Duodenal mucosa (tissue), 2 donors: ENCODE measurements around the gene ENTREP1.

Experiments used
- H3K27ac ChIP-seq: one replicate; pipeline ENCODE4 v1.7.0; 2013; ENCODE audit warnings: low read depth, low read length
- H3K27me3 ChIP-seq, 2 donors: one replicate each; pipeline ENCODE4 v1.7.0; 2013; ENCODE audit warnings: low read length in 2 of 2, control low read depth in 1 of 2; ENCODE audit not compliant: insufficient read depth in 2 of 2, control insufficient read depth in 1 of 2
- H3K36me3 ChIP-seq, 2 donors: one replicate each; pipeline ENCODE4 v1.7.0; 2013; ENCODE audit warnings: low read length in 2 of 2, control low read depth in 1 of 2; ENCODE audit not compliant: insufficient read depth in 2 of 2, control insufficient read depth in 1 of 2
- H3K4me1 ChIP-seq, 2 donors: one replicate each; pipeline ENCODE4 v1.7.0; 2013; ENCODE audit warnings: low read length in 2 of 2, control low read depth in 1 of 2; ENCODE audit not compliant: insufficient read depth in 2 of 2, control insufficient read depth in 1 of 2
- H3K4me3 ChIP-seq, 2 donors: one replicate each; pipeline ENCODE4 v1.7.0; 2013; ENCODE audit warnings: low read length in 2 of 2, low read depth in 1 of 2
- H3K9ac ChIP-seq, 2 donors: one replicate each; pipeline ENCODE4 v1.7.0; 2013; ENCODE audit warnings: low read length in 2 of 2, low read depth in 1 of 2
- H3K9me3 ChIP-seq, 2 donors: one replicate each; pipeline ENCODE4 v1.7.0; 2013; ENCODE audit warnings: low read length in 2 of 2, control low read depth in 1 of 2; ENCODE audit not compliant: control insufficient read depth in 1 of 2

The ENTREP1 gene

DNA sequence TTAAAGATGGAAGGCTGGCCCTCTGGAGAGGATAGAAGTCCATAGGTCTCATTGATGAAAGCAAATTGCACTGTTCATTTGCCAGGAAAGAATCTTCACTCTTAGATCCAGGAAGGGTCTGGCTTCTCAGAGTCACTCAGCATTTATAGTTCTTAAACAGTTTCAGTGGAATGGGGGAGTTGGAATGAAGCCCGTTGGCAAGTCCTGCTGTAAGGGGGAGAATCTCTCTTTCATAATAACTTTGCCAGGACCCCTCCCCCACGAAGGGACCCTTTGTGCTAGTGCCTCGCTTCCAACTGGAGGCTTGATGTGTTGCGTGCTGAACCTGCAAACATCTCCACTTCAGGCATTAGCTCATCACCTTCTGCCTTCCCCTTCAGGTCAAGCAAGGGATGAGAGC is 57.1 kb downstream of the ENTREP1 start:
- no peak overlapping the region for H3K27ac ChIP-seq

DNA sequence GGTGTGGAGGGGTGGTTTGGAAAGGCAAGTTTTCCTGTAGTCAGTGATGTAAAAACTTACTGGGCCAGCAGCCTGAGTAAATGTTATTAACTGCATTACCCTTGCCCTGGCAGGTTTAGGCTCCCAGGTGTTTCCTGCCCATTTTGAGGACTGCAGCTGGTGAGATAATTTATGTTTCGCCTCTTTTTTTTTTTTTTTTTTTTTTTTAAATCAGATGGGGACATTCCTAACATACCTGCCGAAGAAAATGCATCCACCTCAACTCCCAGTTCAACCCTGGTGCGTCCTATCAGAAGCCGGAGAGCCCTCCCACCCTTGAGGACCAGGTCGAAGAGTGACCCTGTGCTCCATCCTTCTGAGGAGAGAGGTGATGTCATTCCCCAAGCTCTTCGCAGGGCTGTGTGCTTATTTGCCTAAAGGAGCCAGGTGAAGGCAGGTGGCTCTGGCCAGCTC is 60.6 kb downstream of the ENTREP1 start:
- no peak overlapping the region for H3K27ac ChIP-seq
- no peak overlapping the region for H3K9ac ChIP-seq
- no peaks in the 10 kb centered on the region for H3K36me3 ChIP-seq
- H3K27me3 ChIP-seq = no peaks in the 10 kb centered on the region
- H3K4me1 ChIP-seq = no peaks in the 10 kb centered on the region
- no peak overlapping the region for H3K4me3 ChIP-seq
- H3K9me3 ChIP-seq = no peaks in the 10 kb centered on the region

More for the DNA sequence above, 57.1 kb downstream of the ENTREP1 start:
- H3K9ac ChIP-seq = no peak overlapping the region
- peaks cover 0 to 6% of the 10 kb centered on the region in 2 donors for H3K4me1 ChIP-seq
- no peak overlapping the region for H3K4me3 ChIP-seq
- no peaks in the 10 kb centered on the region for H3K9me3 ChIP-seq
- H3K27me3 ChIP-seq = no peaks in the 10 kb centered on the region
- no peaks in the 10 kb centered on the region for H3K36me3 ChIP-seq

DNA sequence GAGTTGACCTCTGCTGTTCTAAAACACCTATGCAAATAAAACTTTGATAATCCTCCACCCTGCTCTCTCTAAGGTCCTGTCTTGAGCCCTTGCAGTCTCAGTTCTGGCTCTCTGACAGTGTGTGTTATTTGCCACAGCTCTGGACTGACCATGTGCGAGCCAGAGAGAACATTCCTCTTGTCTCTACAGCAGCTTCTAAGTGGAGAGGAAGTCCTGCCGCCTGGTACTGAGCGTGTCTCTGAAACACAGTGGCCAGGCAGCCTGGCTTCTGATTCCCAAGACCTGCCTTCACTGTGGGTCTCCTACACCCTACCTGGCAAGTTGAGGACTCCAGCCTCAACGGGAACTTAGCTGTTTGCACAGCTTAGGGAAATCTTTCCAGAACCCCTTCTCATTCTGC is 61.6 kb downstream of the ENTREP1 start:
- Histone ChIP-seq H3K27me3 (no peaks in the 10 kb centered on the region), H3K36me3 (no peaks in the 10 kb centered on the region), H3K9ac (no peak overlapping the region), H3K4me1 (no peaks in the 10 kb centered on the region), H3K9me3 (no peaks in the 10 kb centered on the region), H3K4me3 (no peak overlapping the region), H3K27ac (no peak overlapping the region)

DNA sequence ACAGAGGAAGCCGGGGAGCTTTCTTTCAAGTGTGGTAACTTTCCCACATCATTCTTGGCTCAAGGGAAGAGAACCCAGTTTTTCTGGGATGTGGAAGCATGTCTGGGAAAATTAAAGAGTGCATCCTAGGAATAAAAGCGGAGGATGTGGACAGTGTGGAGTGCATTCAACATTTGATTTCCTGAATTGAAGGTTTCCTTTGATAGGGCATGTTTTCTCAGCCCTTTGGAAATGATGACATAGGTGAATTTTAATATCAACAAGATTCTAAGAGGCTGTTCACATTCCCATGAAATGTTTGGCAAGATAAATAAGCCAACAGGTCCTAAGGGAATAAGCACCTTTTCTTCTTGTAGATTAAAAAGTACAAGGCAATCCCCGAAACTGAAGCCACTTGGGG is 63.6 kb downstream of the ENTREP1 start:
- Histone ChIP-seq H3K27ac (no peak overlapping the region), H3K36me3 (no peaks in the 10 kb centered on the region), H3K9me3 (no peaks in the 10 kb centered on the region), H3K4me3 (no peak overlapping the region), H3K4me1 (no peaks in the 10 kb centered on the region), H3K9ac (no peak overlapping the region), H3K27me3 (no peaks in the 10 kb centered on the region)

DNA sequence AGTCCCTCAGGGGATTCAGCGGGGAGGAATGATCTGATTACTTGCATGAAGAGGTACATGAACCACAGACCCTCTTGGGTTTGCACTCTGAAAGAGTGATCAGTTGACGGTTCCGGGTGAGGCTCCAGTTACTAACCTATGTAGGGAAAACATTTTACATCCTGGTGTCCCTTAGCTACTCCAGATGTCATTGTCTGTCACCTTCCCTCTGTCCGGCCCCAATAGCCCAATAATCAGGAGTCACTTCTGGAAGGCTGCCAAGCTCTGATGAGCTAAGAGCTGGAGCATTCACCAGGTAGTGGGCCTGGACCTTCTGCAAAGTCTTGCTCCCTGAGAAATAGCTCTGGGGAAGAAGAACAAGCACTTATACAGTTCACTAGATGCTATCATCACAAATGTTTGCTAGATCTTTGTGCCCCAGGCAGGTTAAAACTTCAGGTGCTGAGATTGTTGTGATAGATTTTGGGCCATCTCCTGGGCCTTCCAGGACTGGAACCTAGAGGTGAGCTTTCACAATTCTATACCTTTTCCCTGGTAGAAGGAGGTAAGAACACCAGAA is 64.5 kb downstream of the ENTREP1 start:
- Histone ChIP-seq H3K4me1 (no peaks in the 10 kb centered on the region), H3K27me3 (no peaks in the 10 kb centered on the region), H3K27ac (no peak overlapping the region), H3K9me3 (no peaks in the 10 kb centered on the region), H3K4me3 (no peak overlapping the region), H3K9ac (no peak overlapping the region), H3K36me3 (no peaks in the 10 kb centered on the region)

DNA sequence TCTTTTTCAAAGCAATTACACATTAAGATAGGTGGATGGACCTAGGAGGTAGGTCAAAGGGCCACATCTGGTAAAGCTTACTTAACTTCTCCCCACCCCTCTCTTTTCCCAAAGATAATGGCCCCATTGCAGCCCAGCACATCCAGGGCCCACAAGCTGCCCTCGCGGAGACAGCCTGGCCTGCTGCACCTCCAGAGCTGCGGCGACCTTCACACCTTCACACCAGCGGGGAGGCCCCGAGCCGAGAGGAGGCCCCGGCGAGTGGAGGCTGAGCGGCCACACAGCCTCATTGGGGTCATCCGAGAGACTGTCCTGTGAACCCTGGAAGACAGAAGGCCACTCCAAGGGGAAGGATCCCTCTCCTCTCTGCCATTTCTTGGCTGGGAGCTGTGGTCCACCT is 66.5 kb downstream of the ENTREP1 start:
- Histone ChIP-seq H3K9me3 (no peaks in the 10 kb centered on the region), H3K27me3 (no peaks in the 10 kb centered on the region), H3K27ac (no peak overlapping the region), H3K36me3 (no peaks in the 10 kb centered on the region), H3K4me1 (no peaks in the 10 kb centered on the region), H3K4me3 (no peak overlapping the region), H3K9ac (no peak overlapping the region)

DNA sequence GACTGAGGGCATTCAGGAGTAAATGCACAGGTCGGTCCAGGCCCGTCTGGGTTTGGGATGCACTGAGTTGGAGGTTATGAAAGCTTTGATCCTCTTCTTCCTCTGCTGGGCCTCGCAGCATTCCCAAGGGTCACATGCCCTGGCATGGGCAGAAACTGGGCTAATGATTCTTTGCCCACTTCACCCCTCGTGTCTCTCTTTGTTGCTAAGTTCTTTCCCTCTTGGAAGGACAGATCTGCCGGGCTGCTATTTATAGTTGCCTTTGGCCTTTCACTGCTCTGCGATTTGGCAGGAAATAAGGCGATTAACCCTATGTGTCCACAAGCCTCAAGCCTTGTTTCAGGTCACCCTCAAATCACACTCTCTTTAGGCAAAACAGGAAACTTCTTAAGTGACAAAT is 66.9 kb downstream of the ENTREP1 start:
- Histone ChIP-seq H3K4me3 (no peak overlapping the region), H3K27me3 (no peaks in the 10 kb centered on the region), H3K9ac (no peak overlapping the region), H3K36me3 (no peaks in the 10 kb centered on the region), H3K4me1 (no peaks in the 10 kb centered on the region), H3K9me3 (no peaks in the 10 kb centered on the region), H3K27ac (no peak overlapping the region)

DNA sequence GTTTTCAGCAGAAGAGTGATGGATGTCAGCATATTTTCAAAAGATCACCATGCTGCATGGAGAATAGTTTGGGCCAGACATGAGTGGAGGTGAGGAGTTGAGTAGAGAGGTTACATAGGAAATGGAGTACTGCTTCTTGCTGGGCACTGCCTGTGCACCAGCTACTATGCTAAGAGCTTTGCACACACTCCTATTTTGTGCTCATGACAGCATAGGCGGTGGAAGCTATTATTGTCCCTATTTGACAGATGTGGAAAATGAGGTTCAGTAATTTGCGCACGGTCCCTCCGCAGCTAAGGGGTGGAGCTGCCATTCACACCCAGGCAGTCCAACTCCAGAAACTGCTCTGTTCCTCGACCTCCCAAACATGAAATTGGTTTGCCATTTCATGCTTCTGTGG is 67.8 kb downstream of the ENTREP1 start:
- Histone ChIP-seq H3K27me3 (no peaks in the 10 kb centered on the region), H3K9me3 (no peaks in the 10 kb centered on the region), H3K9ac (no peak overlapping the region), H3K27ac (no peak overlapping the region), H3K4me1 (no peaks in the 10 kb centered on the region), H3K36me3 (no peaks in the 10 kb centered on the region), H3K4me3 (no peak overlapping the region)

DNA sequence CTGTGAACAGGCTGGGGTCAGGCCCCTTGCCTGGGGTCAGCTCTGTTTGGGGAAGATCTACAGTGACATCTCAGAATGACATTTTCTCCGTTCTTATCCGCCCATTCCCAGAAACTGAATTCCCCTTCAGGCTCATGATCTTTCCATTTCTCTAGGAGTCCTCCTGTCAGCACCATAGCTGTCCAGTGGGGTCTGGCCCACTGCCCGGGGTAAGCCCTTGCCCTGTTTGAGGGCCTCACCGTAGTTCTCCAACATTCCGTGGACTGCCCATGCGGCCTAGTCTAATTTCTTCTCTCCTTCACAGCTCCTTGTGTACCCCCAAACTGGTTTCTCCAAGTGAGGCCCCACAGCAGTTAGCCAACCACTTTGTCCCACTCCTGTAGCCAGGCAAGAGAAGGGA is 68.4 kb downstream of the ENTREP1 start:
- Histone ChIP-seq H3K27ac (no peak overlapping the region), H3K9me3 (no peaks in the 10 kb centered on the region), H3K36me3 (no peaks in the 10 kb centered on the region), H3K9ac (no peak overlapping the region), H3K4me3 (no peak overlapping the region), H3K4me1 (no peaks in the 10 kb centered on the region), H3K27me3 (no peaks in the 10 kb centered on the region)

DNA sequence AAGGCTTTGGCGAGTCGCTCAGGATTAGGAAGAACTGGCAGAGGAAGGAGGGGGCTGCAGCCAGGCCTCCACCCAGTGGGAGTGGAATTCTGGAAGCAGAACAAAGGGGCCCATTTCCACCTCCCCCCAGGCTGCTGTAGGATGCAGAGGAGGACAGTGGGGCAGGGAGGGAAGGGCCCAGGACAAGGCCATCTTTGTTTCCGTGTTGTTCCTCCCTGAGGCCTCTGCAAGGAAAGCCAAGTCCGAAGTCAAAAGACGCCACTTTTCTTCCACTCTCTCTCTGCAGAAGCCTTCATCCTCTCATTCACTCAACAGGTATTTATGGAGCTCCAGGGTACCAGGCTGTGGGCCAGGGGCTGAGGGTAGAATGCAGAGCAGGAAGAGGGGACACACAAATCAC is 70.7 kb downstream of the ENTREP1 start:
- Histone ChIP-seq H3K4me3 (no peak overlapping the region), H3K27me3 (no peaks in the 10 kb centered on the region), H3K9me3 (no peaks in the 10 kb centered on the region), H3K27ac (no peak overlapping the region), H3K4me1 (no peaks in the 10 kb centered on the region), H3K9ac (no peak overlapping the region), H3K36me3 (no peaks in the 10 kb centered on the region)

DNA sequence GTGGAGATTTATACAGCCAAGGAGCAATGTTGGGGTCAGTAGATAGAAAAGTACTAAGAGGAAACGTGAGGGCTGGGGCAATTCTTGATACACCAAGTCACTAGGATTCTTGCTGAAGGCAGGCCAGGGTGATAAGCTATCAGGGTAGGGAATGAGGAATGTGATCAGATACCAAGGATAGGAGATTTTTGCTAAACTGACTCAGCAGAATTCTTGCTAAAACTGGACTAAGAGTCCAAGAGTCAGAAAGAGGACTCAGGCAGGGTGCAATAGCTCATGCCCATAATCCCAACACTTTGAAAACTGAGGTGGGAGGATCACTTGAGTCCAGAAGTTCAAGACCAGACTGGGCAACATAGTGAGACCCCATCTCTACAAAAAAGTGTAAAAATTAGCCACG is 71.7 kb downstream of the ENTREP1 start:
- no peaks in the 10 kb centered on the region for H3K36me3 ChIP-seq
- H3K4me3 ChIP-seq = no peak overlapping the region
- no peaks in the 10 kb centered on the region for H3K4me1 ChIP-seq
- no peak overlapping the region for H3K27ac ChIP-seq
- H3K9me3 ChIP-seq = no peaks in the 10 kb centered on the region
- H3K27me3 ChIP-seq = no peaks in the 10 kb centered on the region
- H3K9ac ChIP-seq = no peak overlapping the region
